Measurements from ENCODE around the gene GFPT2.

DNA sequence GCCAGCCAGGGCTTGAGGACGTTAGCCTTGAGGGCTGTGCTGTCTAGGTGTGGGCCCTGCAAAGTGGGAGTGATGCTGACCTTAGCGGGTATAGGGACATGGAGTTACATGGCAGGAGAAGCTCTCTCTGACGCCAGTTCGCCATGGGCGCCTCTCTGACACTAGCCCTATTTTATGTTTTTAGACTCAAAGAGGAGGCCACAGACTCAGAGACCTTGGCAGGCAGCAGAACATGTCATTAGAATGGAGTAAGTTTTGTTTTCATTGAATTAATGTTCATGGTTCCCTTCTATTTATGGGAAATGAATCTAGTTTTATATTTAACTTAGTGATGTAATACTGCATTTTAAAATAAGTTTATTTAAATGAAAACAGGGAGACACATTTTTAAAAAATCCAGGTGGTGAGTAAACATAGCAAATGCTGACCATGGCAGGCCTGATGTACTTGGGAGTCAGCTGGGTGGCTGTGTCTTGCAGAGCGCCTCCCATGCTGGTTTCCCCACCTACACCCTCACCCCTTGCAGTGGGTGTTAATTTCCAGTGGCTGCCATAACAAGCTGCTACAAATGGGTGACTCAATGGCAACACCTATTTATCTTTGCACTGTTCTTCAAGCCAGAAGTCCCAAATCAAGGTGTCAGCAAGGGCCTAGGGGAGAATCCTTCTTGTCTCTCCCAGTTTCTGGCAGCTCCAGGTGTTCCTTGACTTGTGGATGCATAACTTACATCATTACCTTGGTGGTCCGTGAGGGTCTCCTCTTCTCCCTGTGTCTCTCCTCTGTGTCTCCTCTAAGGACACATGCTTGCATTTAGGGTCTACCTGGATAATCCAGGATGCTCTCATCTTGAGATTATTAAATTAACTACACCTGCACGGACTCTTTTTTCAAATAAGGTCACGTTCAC, 25.6 kb upstream of the GFPT2 start:
- TF ChIP-seq, protein P1, sequence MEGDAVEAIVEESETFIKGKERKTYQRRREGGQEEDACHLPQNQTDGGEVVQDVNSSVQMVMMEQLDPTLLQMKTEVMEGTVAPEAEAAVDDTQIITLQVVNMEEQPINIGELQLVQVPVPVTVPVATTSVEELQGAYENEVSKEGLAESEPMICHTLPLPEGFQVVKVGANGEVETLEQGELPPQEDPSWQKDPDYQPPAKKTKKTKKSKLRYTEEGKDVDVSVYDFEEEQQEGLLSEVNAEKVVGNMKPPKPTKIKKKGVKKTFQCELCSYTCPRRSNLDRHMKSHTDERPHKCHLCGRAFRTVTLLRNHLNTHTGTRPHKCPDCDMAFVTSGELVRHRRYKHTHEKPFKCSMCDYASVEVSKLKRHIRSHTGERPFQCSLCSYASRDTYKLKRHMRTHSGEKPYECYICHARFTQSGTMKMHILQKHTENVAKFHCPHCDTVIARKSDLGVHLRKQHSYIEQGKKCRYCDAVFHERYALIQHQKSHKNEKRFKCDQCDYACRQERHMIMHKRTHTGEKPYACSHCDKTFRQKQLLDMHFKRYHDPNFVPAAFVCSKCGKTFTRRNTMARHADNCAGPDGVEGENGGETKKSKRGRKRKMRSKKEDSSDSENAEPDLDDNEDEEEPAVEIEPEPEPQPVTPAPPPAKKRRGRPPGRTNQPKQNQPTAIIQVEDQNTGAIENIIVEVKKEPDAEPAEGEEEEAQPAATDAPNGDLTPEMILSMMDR (IDR thresholded peaks at IDR 0.05): no peak
- no peak for TF ChIP-seq POLR2A (IDR thresholded peaks at IDR 0.05)
